HG03175 (cell line): ENCODE results near the gene PKNOX2.

Source experiments
- ATAC-seq: cut with Tn5 transposase; IDR thresholded peaks from one replicate; pipeline ENCODE4 v1.9.1; 2021; ENCODE audit warnings: mild to moderate bottlenecking, moderate library complexity; ENCODE audit not compliant: unreplicated experiment

Gene PKNOX2

DNA sequence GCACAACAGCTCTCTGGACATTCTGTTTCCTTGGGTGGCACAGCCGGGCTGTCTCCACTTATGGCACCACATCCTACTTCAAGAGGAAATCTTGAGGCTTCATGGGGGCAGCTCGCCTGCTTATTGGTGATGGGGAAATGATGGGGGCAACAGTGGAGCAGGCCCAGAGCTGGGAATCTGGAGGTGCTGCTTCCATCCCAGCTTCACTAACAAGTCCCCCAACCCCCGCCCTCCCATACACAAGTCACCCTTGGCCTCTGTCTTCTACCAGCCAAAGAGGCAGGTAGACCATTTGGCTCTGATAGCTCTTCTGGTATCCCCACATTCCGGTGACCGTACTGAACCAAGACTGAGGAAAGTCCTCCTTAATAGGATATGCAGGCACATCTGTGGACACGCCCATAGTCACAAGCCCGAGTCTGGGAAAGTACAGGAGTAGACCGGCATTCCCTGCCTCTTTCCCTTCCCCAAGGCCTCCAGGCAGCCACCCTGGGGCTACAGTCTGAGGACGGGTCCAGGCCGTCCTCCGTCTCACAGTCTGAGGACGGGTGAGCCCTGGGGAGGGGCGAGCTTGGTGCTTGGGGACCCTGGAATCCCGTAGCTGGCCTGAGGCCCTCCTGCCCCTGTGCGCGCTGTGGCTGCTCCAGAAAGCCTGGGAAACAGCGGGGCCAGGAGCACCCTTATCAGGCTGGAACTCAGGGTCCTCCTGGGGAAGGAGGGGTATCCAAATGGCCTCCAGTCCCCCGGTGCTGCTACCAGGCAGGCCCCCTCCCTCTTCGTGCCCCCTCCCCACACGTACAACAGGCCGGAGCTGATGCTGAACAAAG lies 185.9 kb downstream of the PKNOX2 start:
- ATAC-seq, result no peak

GRCh38 chr11:125351033-125351867 lies 186.7 kb downstream of the PKNOX2 start:
- ATAC-seq, result no peak

- no peak for ATAC-seq
Measured at GRCh38 chr11:125351868-125352250, 187.3 kb downstream of the PKNOX2 start.

GRCh38 chr11:125356797-125357196 lies 192.2 kb downstream of the PKNOX2 start:
- ATAC-seq, result no peak

DNA sequence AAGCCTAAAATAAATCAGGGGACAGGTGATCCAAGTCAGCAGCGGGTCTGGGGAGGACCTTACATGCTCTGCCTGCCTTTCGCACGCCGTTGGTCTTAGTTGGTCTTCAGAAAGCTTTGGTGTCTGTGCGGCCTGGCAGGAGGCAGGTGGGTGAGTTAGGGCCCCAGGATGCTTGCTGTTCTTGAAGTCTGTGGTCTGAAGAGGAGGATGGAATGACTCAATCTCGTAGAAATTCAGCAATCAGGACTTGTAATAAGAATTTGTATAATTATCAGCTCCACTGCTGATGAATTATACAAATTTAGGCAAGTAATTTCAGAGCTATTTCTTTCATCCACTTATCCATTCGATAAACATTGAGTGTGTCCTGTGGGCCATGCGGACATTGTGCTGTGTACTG lies 193.0 kb downstream of the PKNOX2 start:
- no peak for ATAC-seq

GRCh38 chr11:125358254-125358840 lies 193.8 kb downstream of the PKNOX2 start:
- ATAC-seq, result no peak

DNA sequence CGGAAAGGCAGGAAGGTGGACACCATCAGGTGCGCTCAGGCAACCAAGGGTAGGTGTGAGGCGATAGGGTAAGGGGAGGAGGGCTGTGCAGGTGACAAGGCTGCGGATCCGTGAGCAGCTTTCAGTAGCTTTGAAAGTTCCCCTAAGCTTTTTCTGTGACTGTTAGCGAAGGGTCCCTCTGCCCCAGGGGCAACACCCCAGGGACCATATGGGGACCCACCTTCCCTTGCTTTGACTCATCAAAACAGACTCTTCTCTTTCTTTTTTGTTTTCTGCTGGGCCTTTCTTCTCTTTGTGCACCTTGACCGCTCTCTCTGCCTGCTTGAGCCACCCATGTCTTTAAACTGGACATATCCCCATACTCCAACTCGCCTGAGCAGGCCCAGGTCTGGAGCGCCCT lies 194.6 kb downstream of the PKNOX2 start:
- ATAC-seq, result no peak

DNA sequence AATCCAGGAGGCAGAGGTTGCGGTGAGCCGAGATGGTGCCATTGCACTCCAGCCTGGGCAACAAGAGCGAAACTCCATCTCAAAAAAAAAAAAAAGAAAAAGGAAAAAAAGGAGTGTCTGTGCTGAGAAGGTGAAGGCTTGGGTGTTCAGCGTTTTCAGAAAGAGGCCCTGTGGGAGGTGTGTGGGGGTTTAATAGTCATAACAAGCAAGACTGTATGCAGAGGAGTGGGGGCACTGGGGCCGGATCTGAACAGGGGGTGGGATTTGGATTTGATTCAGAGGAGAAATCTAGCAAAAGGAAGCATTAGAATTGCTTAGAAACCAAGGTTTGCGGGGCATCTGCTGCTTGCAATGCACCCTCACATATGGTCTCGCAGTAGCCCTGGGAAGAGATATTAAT lies 195.5 kb downstream of the PKNOX2 start:
- no peak for ATAC-seq

GRCh38 chr11:125364121-125364826 lies 199.7 kb downstream of the PKNOX2 start:
- ATAC-seq, result no peak

- ATAC-seq, result no peak
Measured at GRCh38 chr11:125365196-125365931, 200.8 kb downstream of the PKNOX2 start.

GRCh38 chr11:125367710-125368109 lies 203.2 kb downstream of the PKNOX2 start:
- ATAC-seq, result no peak

DNA sequence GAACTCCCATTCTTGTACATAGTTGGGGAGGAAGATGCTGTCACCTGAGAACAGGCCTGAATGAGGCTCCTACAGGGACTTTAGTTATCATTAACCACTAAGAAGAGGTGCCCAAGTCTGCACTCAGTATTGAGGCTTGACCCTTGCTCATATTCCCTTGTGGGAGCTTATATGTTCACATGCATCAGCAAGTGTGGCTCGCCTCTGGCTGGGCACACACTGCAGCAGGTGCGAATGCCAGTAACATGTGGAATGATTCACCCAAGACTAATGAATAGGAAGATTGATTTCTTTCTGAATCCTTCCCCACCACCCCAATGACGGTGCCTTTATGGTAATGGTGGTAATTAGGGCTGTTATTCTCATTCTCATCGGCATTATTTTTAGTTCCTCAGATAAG lies 204.2 kb downstream of the PKNOX2 start:
- no peak for ATAC-seq

DNA sequence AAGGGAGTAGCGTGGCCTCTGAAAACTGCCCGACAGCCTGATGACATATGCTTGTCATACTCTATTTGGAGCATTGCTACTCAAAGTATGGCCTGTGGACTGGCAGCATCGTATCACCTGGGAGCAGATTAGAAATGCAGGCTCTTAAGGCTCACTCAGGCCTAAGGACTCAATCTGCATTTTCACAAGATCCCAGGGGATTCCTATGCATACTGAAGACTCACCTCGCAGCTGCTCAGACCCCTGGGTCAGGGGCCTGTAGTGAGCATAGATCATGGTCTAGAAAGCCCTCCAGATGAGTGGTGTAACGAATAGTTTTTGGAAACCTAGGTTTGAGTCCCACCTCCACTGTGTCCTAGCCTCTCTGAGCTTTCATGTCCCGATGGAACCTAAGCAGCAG lies 205.3 kb downstream of the PKNOX2 start:
- ATAC-seq, result no peak

GRCh38 chr11:125370561-125371389 lies 206.2 kb downstream of the PKNOX2 start:
- no peak for ATAC-seq

GRCh38 chr11:125371431-125371935 lies 206.9 kb downstream of the PKNOX2 start:
- ATAC-seq, result no peak

- no peak for ATAC-seq
Measured at GRCh38 chr11:125372088-125372487, 207.5 kb downstream of the PKNOX2 start.

DNA sequence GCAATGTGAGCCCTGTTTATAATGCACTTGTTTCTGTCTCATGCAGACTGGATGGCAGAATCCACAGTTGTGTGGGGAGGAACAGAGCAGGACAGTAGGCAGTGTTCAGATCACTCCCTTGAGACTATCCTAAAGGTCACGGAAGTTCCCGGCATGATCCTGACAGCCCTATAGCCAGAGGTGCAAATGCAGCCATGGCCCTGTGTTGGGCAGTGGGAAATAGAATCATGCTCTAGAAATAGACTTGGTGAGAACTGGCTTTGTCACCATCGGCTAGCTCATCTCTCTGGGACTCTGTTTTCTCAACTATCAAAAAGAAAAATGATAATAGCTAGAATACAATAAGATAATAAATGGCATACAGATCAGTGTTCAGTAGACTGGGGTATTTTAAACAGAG lies 208.4 kb downstream of the PKNOX2 start:
- ATAC-seq, result no peak

DNA sequence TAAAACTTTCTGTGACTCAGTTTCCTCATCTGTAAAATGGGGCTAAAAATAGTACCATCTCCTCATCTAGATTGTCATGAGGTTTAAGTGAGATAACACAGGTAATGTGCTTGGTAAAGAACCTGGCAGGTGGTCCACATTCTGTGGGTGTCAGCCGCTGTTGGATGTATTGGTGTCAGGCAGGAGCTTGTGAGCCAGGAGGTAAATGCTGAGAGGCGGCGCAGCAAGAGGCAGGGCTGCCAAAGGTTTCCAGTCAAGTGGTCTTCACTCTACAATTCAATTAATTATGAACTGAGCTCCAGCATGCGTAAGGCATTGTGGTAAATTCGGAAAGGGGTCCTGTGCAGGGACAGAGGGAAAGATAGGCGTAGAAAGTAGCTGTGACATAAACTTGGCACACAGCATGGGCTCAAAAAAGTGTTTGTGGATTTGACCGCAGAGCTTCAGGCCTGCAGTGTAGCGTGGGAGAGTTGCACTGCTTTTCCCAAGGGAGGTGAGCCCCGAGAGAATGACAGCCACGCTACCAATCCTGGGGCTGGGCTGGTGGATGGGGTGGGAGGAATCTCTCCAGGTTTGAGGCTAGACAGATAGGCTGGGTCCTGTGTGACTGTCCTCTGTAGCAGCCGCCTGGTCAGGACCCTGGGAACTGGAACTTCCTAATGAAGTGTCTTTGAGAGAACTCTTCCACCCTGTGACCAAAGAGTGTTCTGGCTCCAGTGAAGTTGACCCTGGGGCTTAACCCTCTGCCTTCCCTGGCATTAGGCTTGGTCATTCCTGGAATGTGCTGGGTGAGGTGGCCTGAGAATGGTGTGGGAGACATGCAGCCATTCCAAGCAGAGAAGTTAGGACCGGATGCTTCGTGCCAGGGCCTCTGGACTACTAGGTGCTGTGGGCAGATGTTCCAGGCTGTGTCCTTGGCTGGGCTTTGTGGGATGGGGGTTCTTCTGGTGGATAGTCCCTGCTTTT lies 209.2 kb downstream of the PKNOX2 start:
- no peak for ATAC-seq
